CD4-positive, alpha-beta T cell treated with Interferon alpha-2 for 1 hour (primary cell): ENCODE data around the gene MTURN.
A peak's percentile ranks its signal among the peaks of the same experiment; 100 is the strongest.
"Not testable (repeated sequence)": the region's sequence is repeated elsewhere in the genome, so short reads cannot be mapped to it uniquely, and the experiment has no call there.

Experiments
- DNase-seq, 2 donors: peaks; one replicate each; pipeline ENCODE4 v3.0.0-alpha.2; 2020 to 2022

MTURN gene

DNA sequence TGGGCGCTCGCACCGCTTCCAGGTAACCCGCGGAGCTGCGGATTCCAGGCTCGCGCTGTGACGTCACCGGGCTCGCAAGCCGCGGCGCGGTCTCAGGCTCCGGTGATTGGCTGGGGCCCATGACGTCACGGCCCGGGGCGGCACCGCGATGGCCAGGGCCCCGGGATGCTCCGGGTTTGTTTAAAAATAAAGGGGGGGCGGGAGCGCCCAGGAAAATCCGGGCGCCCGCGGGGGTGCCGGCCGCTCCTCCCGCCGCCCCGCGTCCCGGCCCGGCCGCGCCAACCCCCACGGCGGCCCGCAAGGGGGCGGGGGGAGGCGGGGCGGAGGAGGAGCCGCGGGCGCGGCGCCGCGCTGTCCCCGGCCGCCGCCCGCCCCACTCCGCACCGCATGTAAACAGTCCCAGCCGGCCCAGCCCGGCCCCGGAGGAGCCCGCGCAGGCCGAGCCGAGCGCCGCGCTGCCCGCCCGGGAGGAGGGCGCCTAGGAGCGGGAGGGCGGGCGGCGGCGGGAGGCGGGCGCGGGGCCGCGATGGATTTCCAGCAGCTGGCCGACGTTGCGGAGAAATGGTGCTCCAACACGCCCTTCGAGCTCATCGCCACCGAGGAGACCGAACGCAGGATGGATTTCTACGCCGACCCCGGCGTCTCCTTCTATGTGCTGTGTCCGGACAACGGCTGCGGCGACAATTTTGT lies at the start of gene MTURN:
TSS of gene MTURN (plus strand) at position 376 of the 690 bp plus-strand sequence. CDS start at position 527, 151 bp downstream.
- peak; percentile 88 to 90 for DNase-seq

DNA sequence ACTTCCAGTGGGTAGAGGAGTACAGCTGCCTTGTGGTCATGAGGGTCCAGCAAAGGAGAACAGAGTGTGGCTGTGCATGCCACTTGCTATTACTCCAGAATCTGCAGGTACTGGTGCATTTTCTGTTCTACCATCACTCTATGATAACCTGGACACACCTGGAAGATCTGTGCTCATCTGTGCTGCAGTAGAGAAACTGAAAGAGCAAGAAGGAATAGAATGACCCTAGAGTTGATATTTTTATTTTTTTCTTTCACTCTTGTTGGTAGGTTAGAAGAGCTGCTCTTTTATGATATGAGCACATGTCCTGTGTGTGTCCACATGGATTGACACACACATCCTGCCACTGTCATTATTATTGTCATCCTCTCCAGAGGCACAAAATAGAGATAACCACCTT lies 48.3 kb upstream of the MTURN start:
- DNase-seq, result no peak

DNA sequence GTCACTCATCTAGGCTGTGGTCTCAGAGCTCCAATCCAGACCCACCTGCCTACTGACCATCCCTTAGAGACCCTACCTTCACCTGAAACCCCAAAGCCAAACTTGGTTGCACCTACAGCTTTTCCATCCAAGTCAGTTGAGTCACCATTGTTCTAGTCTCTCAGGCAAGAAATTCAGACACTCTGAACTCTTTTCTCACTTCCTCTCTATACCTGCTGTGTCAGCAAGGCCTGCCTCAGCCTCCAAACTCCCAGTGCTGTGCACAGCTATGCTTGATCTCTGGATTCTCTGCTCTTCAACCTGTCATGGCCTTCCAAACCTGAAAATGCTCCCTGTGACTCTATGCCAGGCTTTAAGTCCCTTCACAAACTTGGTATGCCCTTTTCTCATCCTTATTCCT lies 47.4 kb upstream of the MTURN start:
- no peak for DNase-seq

DNA sequence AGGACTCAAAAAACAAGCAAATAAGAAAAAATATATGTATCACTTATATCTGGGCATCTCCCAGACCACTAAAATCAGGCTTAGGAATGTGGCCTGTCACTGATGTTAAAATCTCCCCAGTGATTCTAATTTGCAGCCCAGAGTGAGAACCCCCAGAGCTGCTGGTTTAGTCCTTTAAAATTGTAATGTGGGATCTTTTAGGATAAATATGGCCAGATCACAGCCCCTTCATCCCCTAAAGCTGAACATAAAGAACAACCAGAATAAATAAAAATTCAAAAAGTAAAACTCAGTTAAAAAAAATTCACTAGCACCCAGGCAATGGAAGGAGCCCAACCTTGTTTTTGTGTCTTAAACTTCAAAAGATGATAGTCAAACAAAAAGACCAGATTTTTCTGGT lies 46.4 kb upstream of the MTURN start:
- no peak for DNase-seq

DNA sequence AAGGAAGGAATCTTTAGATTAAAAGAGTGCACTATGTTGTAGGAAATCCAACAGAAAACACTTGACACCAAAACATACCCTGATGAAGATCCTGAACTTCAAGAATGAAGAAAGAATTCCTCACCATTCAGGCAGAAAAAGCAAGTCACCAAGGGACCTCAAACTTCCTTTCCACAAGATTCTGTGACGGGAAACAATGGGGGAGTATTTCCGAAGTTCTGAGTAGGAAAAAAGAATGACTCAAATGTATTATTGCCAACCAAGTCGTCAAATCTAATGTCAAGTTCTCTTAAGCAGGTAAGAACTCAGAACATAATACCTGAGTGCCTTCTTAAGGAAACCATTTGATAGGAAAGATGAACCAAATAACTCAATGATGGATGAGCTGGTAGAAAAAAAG lies 44.7 kb upstream of the MTURN start:
- no peak for DNase-seq

DNA sequence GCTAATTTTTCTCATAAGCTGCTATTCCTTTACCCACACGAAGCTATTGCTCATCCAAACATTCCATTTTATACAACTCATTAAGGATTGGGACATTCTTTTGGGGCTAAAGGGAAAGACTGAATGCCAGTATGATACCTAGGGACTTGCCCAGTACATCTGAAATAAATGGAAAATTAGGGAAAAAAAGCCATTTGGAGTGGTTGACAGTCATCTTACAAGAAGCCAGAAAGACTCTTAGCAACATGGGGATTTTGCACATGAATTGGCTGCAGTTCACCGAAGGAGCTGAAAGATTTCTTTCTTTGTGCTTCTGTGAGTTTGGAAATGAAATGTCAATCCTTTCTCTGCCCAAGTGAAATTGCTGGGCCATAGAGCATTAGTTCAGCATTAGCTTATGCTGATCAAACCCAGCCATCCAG lies 43.3 kb upstream of the MTURN start:
- no peak for DNase-seq

DNA sequence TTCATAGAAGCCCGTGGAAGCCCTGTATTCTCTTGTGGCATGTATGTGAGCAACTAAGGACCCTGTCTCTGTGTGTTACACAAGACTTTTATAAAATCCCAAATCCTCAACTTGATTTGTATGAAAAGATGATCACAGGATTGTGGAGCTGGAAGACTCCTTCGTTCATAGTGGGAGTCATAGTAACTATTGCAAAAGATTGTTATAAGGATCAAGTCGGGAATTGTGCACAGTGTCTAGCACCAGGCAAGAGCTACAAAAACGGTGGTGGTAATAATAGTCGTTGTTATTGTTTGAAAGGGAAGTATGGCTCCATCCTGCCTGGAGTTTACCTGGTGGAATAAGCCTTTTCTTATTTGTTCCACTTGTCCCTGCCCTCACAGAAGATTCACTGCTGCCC lies 42.8 kb upstream of the MTURN start:
- no peak for DNase-seq

DNA sequence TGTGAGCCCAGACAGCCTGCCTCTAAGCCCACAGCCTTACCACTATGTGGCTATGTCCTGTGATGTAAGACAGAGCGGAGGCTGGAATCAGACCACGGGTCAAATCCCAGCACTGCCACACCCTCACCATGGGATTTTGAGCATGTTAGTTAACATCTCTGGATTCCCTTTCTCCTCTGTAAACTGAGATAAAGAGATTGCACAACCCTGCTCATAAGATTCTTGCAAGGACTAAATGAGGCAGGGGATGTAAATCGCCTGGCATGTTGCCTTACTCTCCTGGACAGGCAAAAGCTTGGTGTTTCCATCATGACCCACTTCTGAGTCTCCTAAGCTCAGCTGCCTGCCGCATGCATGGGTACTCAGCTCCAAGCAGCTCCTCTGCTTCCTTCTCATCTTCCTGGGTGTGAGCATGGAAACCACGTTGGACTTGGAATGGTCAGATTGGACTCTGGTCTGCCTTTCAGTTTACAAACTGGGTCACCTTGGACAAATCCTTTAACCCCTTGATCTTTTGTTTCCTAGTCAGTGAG lies 41.3 kb upstream of the MTURN start:
- DNase-seq, result no peak

DNA sequence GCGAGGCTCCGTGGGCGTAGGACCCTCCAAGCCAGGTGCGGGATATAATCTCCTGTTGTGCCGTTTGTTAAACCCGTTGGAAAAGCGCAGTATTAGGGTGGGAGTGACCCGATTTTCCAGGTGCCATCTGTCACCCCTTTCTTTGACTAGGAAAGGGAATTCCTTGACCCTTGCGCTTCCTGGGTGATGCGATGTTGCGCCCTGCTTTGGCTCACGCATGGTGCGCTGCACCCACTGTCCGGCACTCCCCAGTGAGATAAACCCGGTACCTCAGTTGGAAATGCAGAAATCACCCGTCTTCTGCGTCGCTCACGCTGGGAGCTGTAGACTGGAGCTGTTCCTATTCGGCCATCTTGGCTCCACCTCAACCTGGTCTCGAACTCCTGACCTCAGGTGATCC lies 36.2 kb upstream of the MTURN start:
- not testable (repeated sequence) for DNase-seq

DNA sequence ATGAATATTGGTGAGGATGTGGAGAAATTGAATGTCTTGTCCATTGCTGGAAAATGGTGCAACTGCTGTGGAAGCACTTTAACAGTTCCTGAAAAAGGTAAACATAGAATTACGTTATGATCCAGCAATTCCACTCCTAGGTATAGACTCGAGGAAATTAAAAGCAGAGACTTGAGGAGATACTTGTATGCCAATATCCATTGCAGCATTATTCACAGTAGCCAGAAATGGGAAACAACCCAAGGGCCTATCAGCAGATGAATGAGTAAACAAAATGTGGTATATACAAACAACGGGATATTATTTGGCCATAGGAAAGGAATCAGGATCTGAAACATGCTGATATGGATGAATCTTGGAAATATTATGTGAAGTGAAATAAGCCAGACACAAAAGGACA lies 32.5 kb upstream of the MTURN start:
- DNase-seq, result no peak

DNA sequence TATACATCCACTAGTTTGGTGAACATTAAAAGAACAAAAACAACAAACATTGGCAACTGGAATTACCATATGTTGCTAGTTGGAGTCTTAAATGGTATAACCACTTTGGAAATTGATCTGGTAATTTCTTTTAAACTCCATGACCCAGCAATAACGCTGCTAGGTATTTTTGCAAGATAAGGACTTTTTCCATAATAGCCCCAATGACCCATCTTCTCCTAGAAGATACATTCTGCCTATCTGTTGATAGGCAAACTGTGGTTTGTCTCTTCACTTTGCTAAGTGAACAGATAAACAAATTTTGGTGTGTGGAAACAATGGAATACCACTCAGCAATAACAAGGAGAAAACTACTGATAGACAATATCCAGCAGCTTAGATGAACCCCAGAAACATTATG lies 30.6 kb upstream of the MTURN start:
- no peak for DNase-seq

DNA sequence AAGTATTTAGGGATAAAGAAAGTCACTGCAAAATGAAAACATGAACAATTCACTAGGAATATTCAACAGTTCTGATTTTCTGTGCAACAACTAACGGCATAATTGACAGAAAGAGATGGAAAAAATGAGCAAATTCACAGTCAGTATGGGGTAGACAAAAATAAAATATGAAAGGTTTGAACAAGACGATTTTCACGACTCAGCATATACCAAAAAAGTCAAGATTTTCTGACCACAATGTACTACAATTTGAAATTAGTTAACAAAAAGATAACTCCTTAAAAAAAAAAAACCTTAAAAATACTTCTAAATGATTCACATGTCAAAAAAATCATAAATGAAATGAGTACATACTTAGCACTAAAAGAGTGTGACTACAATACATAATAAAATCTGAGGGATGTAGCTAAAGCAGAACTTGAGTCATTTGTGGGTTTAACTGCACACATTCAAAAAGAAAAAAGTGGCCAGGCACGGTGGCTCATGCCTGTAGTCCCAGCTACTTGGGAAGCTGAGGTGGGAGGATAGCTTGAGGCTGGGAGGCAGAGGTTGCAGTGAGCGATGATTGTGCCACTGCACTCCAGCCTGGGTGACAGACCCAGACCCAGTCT lies 22.6 kb upstream of the MTURN start:
- DNase-seq, result no peak

DNA sequence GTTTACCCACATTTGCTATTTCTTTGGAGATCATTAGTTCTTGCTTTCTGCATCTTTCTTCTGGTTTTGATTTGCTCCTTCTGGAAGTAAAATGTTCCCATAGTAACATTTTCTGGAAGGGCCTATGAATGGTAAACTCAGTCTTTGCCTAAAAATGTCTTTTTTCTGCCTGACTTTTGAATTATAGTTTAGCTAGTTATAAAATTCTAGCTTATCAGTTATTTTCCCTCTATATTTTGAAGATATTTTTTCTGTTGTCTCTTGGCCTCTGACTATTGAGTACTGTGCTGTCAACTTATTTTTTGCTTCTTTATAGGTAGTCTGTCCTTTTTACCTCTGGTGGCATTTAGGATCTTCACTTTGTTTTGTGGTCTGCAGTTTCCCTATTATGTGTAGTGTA lies 21.6 kb upstream of the MTURN start:
- DNase-seq, result no peak

DNA sequence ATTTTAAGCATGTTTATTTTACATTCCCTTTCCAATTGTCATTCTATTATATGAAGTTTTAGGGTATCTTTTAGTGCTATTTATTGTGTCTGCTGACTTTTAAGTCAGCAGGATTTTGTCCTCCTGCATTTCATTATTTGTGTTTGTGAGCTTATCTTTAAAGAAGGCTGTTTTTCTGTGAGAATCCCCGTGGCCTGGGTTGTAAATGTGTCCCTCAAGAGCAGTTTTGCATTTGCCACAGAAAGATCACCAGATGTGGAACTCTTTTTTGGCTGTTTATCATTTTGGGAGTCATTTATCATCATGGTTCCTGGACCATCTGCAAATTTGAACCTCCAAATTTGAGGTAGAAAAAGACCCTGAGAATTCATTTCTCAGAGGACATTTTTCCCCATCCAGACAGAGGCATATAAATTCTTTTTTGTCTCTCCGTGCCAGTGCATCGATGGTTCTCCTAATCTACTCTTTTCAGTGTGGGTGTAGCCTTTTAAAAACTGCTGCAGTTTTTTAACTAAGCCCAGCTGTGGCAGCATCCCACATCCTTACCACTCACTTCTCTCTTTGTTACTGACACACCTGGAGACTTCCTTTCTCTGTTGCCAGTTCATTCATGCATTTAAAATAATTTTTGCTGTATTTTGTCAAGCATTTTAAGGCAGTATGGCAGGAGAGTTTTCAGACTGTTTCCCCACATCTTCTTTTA lies 20.1 kb upstream of the MTURN start:
- no peak for DNase-seq

DNA sequence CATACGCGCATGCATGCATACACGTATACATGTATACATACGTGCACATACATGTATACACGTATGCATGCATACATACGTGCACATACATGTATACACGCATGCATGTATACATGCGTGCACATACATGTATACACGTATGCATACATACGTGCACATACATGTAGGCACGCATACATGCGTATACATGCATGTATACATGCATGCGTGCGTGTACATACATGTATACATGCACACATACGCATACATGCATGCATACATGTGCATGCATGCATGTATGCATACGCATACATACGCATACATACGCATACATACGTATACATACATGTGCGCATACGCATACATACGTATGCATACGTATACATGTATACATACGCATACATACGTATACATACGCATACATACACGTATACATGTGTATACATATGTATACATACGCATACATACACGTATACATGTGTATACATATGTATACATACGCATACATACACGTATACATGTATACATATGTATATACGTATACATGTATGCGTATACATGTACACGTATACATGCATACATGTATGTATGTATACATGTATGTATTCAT lies 19.0 kb upstream of the MTURN start:
- DNase-seq, result no peak

DNA sequence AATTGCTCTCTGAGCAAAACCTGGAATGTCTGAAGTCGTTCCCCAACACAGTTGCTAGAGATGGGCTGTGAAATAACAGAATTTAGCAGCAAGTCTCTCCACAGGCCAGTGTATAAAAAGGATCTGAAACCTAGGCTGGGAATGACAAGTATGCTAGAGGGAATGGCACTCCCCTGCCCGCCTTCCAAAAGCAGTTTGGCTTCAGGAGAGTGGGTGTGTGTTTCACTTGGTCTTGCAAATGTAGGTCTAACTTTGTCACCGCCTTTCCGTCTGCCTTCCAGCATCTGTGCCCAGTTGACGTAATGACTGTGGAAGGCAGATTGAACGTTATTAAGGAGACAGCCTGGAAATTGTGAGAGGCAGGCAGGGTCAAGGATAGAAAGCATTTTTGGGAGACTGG lies 18.0 kb upstream of the MTURN start:
- DNase-seq, result no peak

DNA sequence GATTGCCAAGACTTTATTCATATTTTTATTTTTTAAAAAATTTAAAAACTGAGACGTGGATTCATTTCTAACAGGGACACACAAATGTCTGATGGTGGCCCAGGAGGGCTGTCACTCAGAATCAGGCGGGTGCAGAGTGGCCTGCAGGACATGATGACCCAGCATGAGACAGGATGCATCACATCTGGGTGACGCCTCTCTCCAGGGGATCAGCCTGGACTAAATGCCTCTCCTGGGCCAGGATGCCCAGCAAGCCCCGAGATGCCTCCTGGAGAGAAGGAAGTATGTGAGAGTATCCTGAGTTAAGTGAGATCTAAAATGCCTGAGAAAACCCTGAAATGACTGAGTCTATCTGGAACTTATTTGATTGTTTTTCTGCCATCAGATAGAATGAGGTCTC lies 16.9 kb upstream of the MTURN start:
- DNase-seq, result no peak

DNA sequence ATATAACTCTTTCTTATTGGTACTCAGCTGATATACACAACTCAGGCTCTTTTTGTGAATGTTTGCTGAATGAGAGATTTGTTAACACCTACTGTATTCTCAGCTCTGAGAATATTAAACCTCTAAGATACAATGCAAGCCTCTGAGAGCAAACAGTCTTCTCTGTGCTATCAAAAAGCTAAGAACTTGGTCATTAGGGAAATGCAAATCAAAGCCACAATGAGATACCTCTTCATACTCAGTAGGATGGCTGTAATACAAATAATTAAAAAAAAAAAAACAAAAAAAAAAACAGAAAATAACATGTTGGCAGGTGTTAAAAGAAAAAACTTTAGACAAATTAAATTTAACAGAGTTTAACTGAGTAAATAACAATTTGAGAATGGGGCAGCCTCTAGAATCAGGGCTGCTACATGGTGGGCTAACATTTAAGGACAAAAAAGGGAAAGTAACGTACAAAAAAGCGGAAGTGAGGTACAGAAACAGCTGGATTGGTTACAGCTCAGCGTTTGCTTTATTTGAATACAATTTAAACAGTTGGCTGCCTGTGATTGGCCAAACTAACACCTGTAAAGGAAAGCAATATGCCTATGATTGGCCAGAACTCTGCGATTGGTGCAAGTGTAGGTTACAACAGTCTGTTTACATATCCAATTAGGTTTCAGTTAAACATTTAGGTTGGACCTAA lies 14.8 kb upstream of the MTURN start:
- DNase-seq, result no peak

DNA sequence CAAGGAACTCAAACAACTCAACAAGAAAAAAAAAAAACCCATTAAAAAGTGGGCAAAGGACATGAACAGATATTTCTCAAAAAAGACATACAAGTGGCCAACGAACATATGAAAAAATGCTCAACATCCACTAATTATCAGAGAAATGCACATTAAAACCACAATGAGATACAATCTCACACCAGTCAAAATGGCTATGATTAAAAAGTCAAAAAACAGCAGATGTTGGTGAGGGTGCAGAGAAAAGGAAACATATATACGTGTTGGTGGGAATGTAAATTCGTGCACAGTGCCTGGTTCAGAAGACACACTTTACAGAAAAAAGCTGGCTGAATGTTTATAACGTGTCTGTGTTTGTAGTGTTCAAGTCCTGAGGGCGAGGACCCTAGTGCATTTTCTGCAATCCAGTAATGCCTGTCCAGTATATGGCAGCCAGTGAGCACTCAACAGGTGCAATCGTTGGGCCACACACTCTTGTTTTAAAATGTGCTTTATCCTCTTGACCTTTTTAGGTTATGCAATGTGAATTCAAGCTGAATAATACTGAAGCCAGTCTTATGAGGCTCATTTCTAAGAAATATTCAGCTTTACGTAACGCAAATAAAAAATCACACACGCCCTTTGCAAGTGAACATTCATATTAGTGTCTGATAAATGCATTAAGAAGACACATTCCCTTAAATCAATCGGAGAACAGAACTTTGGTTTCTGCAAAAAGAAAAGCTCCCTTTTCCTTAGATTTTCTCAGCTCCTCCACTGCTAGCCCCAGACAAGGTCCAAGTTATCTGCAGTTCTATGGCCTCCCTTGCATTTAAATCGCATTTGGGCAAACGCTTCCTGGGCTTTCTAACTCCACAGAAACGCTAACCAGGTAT lies 813 bp upstream of the MTURN start:
- DNase-seq, result no peak

DNA sequence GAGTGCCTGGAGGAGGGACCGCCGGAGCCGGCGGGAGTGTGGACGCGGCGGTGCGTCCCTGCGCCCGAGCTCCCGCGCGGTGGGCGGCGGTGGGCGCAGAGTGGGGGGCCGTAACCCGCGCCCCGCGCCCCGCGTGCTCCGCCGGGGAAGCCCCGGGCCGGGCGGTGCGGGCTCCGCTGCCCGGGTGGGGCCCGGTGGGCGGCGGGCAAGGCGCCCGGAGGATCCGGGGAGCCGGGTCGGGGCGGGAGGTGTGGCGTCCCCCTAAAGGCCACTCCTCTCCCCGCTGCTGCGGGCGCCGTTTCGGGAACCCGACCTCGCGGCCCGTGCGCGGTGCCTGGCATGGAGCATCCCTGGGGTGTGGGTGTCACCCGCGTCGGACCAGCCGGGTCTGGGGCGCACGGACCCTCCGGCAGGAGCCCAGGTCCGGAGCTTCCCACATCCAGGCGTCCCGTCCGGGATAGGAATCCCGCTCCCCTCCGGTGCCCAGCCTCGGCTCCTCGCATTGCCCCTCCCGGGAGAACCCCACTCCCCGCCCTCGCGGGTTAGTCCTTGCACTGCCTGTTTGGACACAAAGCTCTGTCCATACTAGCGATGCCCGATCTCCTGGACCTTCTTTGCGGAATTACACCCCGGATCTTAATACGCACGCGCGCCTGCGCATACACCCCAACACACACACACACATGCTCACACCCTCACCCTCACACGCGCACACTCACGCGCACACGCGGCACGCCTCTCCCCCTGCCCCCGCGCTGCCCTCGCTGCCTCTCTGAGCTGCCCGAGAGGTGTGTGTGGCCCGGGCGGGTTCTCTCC lies 723 bp downstream of the MTURN start:
- DNase-seq, result peak; percentile 69 to 70

DNA sequence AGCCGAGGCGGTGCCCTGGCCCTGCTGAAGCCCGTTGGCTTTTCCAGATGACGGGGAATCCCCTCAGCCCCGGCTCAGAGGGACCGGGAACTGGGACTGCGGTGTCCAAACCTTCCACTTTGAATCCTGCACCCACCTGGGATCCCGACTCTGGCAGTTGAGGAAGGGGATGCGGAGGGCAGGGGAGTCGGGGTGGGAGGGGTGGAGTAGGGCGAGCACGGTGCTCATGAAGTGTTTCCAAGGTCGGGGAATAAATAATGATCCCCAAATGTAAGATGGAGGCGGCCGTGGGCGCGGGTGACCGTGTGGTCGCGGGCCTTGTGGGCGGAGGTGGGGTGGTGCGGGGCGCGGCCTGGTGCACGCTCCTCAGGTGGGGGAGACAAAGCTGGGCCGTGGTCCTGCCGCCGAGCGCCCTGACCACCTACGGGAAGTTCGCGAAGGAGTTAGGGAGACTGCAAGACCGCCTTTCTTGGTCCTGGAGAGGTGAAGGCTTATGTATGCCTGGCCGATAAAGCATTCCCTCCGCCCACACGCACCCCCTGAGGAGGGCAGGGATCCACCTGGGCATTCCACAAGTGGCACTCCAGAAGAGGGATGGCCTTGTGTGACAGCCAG lies 1.4 kb downstream of the MTURN start:
- no peak for DNase-seq
